SU-DHL-6 (cell line): ENCODE results near the gene PMM2.

Experiments
- H2AFZ ChIP-seq: fragments of 200-600 bp; sonication (generic); 2 replicates; pipeline ENCODE4 v1.6.1; 2014; ENCODE audit warnings: low read depth, mild to moderate bottlenecking, moderate library complexity, mixed read lengths, antibody characterized with exemption, low read length; ENCODE audit not compliant: severe bottlenecking
- H3F3A ChIP-seq: fragments of 200-600 bp; shearing (Covaris generic); 2 replicates; pipeline ENCODE4 v1.6.0; 2016; ENCODE audit warnings: antibody characterized with exemption, mild to moderate bottlenecking; ENCODE audit not compliant: insufficient read depth
- H3K27ac ChIP-seq: fragments of 200-600 bp; sonication (generic); 2 replicates; pipeline ENCODE4 v1.5.1; 2016; ENCODE audit warnings: low read depth, mild to moderate bottlenecking, low read length, moderate library complexity, mixed read lengths
- H3K27me3 ChIP-seq: fragments of 200-600 bp; sonication (generic), shearing (Covaris generic); 2 replicates; pipeline ENCODE4 v1.6.0; 2014; ENCODE audit warnings: mild to moderate bottlenecking, low read length
- H3K36me3 ChIP-seq: fragments of 200-600 bp; sonication (generic); 2 replicates; pipeline ENCODE4 v1.6.1; 2014; ENCODE audit warnings: mild to moderate bottlenecking, low read length, mixed read lengths
- H3K4me2 ChIP-seq: fragments of 300-600, 200-600 bp; shearing (Covaris generic), sonication (generic); 2 replicates; pipeline ENCODE4 v1.6.0; 2014; ENCODE audit warnings: low read length, low read depth, mild to moderate bottlenecking; ENCODE audit not compliant: poor library complexity, severe bottlenecking
- H3K4me3 ChIP-seq: fragments of 200-600 bp; sonication (generic); 2 replicates; pipeline ENCODE4 v1.5.1; 2014; ENCODE audit warnings: antibody characterized with exemption, low read length, mild to moderate bottlenecking, mixed read lengths; ENCODE audit not compliant: insufficient read depth, poor library complexity, severe bottlenecking
- H3K79me2 ChIP-seq: fragments of 200-600 bp; sonication (generic); 2 replicates; pipeline ENCODE4 v1.6.1; 2014; ENCODE audit warnings: mild to moderate bottlenecking, low read length, moderate library complexity; ENCODE audit not compliant: insufficient read depth
- H3K9ac ChIP-seq: fragments of 200-600 bp; sonication (generic); 2 replicates; pipeline ENCODE4 v1.7.0; 2014; ENCODE audit warnings: mild to moderate bottlenecking, low read length
- H3K9me2 ChIP-seq: fragments of 200-600 bp; sonication (generic); replicated peaks from 2 replicates; pipeline ENCODE4 v1.6.1; 2014; ENCODE audit warnings: low read length; ENCODE audit not compliant: insufficient read depth
- H3K9me3 ChIP-seq: fragments of 200-600 bp; sonication (generic); 2 replicates; pipeline ENCODE4 v1.6.1; 2014; ENCODE audit warnings: low read length, mixed read lengths; ENCODE audit not compliant: insufficient read depth
- H4K20me1 ChIP-seq: fragments of 200-600 bp; sonication (generic); 2 replicates; pipeline ENCODE4 v1.6.1; 2014; ENCODE audit warnings: low read depth, mild to moderate bottlenecking, antibody characterized with exemption, low read length, moderate library complexity, mixed read lengths
- CTCF ChIP-seq: fragments of 200-600 bp; sonication (generic); IDR thresholded peaks from one replicate; pipeline ENCODE4 v1.5.1; 2017; ENCODE audit warnings: antibody characterized with exemption, mild to moderate bottlenecking, low read length, moderate library complexity; ENCODE audit not compliant: insufficient read depth, poor library complexity, severe bottlenecking
- EZH2phosphoT487 ChIP-seq: fragments of 200-600 bp; sonication (generic), shearing (Covaris generic); conservative IDR thresholded peaks from 2 replicates; pipeline ENCODE4 v1.6.1; 2018; ENCODE audit warnings: mild to moderate bottlenecking, antibody characterized with exemption, low read length, moderate library complexity, mixed read lengths

The PMM2 gene

GRCh38 chr16:8773537-8773936 lies 24.1 kb upstream of the PMM2 start:
- H3K36me3 ChIP-seq: no peaks in the 10 kb centered on the region
- H3K9ac ChIP-seq: no peak overlapping the region
- H3K27ac ChIP-seq: no peak overlapping the region
- H3K9me3 ChIP-seq: no peaks in the 10 kb centered on the region
- TF ChIP-seq EZH2phosphoT487: no peak
- no peak for TF ChIP-seq CTCF
- H3K4me2 ChIP-seq: no peak overlapping the region
- no peaks in the 10 kb centered on the region for H3F3A ChIP-seq
- H3K27me3 ChIP-seq: no peaks in the 10 kb centered on the region
- H2AFZ ChIP-seq: no peak overlapping the region
- no peaks in the 10 kb centered on the region for H3K9me2 ChIP-seq
- no peaks in the 10 kb centered on the region for H4K20me1 ChIP-seq
- no peak overlapping the region for H3K4me3 ChIP-seq
- H3K79me2 ChIP-seq: no peaks in the 10 kb centered on the region

- H3K36me3 ChIP-seq: no peaks in the 10 kb centered on the region
- H3K9me2 ChIP-seq: no peaks in the 10 kb centered on the region
- H3K27ac ChIP-seq: no peak overlapping the region
These were observed 23.4 kb upstream of the PMM2 start for GRCh38 chr16:8774208-8774607.

GRCh38 chr16:8775359-8775758 lies 22.3 kb upstream of the PMM2 start:
- H3K9ac ChIP-seq: no peak overlapping the region
- no peaks in the 10 kb centered on the region for H3K36me3 ChIP-seq
- H3K79me2 ChIP-seq: no peaks in the 10 kb centered on the region
- no peaks in the 10 kb centered on the region for H4K20me1 ChIP-seq
- no peaks in the 10 kb centered on the region for H3K27me3 ChIP-seq
- no peaks in the 10 kb centered on the region for H3F3A ChIP-seq
- no peaks in the 10 kb centered on the region for H3K9me2 ChIP-seq
- no peak overlapping the region for H3K4me3 ChIP-seq
- no peak overlapping the region for H3K27ac ChIP-seq
- no peak overlapping the region for H3K4me2 ChIP-seq
- no peak for TF ChIP-seq CTCF
- no peak for TF ChIP-seq EZH2phosphoT487
- H2AFZ ChIP-seq: no peak overlapping the region
- H3K9me3 ChIP-seq: no peaks in the 10 kb centered on the region

More at GRCh38 chr16:8774208-8774607, 23.4 kb upstream of the PMM2 start:
- Histone ChIP-seq H3K9me3 (no peaks in the 10 kb centered on the region), H3F3A (no peaks in the 10 kb centered on the region), H4K20me1 (no peaks in the 10 kb centered on the region), H3K27me3 (no peaks in the 10 kb centered on the region), H3K4me3 (no peak overlapping the region), H3K9ac (no peak overlapping the region), H3K79me2 (no peaks in the 10 kb centered on the region), H2AFZ (no peak overlapping the region), H3K4me2 (no peak overlapping the region)
- TF ChIP-seq CTCF: no peak
- no peak for TF ChIP-seq EZH2phosphoT487
